Measurements from ENCODE around the gene AUTS2. TPM values are rescaled to one million over a fixed set of nuclear protein-coding genes. Genes with fewer than 3 reads are reported as not detected.
"Not testable (repeated sequence)": the region's sequence is repeated elsewhere in the genome, so short reads cannot be mapped to it uniquely, and the experiment has no call there.

AUTS2 gene
- total RNA-seq, 1 donor from 2014 or later: 5.3 TPM

DNA sequence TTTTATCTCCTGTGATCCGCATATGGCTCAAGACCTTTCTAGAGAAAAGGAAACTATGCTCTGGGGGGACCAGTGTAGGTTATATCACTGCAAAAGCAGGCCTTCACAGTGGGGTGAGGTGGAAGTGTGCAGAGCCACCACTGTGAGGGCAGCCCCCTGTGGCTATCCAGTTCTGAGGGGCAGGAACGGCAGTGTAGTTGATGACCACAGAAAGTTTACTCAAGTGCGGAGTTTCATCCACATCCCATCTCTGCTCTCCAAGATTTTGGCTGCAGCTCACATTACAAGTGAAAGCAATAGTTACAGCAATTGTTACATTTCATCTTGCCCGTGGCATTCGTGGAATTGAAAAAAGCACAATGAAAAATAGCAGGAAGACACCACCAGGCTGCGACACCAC, 1187.8 kb downstream of the AUTS2 start:
- ATAC-seq: no peak
- no peak for DNase-seq (ENCODE audit: missing footprints)
- intact Hi-C loops (cut with DNase I): no loop called here

DNA sequence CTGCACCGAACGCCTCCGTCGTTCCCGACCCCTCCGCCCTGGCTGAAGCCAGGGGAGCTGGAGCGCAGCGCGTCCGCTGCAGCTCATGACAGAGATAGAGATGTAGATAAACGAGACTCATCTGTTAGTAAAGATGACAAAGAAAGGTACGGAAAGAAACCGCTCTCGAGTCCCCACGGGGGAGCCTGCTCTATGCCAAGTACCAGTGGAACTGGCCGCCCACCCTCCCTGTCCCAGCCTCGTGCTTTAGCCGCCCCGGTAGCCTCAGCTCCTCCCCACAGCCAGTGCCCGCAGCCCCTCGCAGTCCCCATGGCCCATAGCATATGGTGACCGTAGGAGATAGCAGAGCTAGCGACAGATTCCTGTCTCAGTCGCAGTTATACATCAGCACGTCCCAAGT, 1189.0 kb downstream of the AUTS2 start:
- intact Hi-C loops (cut with DNase I): no loop called here

DNA sequence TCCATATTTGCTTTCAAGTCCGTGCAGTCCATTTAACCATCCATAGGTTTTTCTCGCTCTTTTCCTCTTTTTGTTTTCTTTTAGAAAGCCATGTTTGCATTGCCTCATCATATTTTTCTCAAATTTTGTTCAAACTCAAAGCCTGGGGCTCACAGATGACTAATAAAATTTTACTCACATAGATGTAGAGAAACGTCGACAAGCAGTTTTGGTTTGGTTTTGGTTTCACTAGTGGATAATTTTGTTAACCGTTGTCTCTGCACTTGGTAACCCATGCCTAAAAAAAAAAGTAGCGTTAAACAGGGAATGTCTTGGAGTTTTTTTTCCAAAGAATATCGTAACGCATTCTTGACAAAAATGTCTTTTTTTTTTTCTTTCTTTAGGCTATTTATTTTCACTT, 1189.5 kb downstream of the AUTS2 start:
- ATAC-seq (no peak), DNase-seq (ENCODE audit: missing footprints) (no peak)
- intact Hi-C loops (cut with DNase I): no loop called here

More for the DNA sequence above, 1189.0 kb downstream of the AUTS2 start:
- DNase-seq (ENCODE audit: missing footprints): no peak
- peak; percentile 20 for ATAC-seq

DNA sequence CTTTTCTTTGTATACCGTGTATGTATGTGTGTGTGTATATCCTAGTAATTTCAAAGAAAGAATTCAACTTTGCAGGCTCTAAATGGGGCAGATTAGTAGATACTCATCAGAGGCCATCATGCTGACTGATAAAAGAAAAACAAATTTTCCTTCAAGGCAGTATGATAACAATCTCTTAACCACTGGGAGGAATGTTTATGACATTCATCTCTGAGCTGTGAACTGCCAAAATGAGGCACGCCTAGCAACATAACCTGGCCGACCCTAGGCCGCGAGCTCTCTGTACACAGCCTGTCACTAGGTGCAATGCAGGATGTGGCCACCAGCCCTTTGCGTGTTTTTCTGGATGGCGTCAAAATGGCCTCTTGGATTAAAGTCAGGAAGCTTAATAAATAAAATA, 1190.0 kb downstream of the AUTS2 start:
- intact Hi-C loops (cut with DNase I): no loop called here
- DNase-seq (ENCODE audit: missing footprints): no peak
- no peak for ATAC-seq

DNA sequence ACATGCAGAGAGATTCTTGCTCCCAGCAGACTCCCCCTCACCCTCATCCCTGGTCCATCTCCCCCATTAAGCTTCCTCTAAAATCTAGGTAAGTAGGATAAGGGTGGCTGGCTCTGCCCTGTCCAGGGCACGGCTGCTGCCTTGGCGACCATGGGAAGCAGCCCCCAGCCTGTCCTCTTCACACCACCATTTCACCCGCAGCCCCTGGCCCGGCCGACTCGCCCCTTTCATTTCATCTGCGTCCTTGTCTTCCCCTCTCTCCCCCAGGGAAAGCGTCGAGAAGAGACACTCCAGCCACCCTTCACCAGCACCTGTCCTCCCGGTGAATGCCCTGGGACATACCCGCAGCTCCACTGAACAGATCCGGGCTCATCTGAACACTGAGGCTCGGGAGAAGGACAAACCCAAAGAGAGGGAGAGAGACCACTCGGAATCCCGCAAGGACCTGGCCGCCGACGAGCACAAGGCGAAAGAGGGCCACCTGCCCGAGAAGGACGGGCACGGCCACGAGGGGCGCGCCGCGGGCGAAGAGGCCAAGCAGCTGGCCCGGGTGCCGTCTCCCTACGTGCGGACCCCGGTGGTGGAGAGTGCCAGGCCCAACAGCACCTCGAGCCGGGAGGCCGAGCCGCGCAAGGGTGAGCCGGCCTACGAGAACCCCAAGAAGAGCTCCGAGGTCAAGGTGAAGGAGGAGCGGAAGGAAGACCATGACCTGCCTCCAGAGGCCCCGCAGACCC, 1191.4 kb downstream of the AUTS2 start:
- DNase-seq (ENCODE audit: missing footprints): no peak
- intact Hi-C loops (cut with DNase I): no loop called here
- ATAC-seq: no peak

DNA sequence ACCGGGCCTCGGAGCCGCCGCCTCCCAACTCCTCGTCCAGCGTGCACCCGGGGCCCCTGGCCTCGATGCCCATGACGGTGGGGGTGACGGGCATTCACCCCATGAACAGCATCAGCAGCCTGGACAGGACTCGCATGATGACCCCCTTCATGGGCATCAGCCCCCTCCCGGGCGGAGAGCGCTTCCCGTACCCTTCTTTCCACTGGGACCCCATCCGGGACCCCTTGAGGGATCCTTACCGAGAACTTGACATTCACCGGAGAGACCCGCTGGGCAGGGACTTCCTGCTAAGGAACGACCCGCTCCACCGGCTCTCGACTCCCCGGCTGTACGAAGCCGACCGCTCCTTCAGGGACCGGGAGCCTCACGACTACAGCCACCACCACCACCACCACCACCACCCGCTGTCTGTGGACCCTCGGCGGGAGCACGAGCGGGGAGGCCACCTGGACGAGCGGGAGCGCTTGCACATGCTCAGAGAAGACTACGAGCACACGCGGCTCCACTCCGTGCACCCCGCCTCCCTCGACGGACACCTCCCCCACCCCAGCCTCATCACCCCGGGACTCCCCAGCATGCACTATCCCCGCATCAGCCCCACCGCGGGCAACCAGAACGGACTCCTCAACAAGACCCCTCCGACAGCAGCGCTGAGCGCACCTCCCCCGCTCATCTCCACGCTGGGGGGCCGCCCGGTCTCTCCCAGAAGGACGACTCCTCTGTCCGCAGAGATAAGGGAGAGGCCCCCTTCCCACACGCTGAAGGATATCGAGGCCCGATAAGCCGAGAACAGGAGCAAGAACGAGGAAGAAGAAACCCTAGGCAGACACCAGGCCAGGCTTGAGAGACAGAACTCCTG, 1192.2 kb downstream of the AUTS2 start:
- intact Hi-C loops (cut with DNase I): no loop called here
- DNase-seq (ENCODE audit: missing footprints): no peak
- no peak for ATAC-seq

DNA sequence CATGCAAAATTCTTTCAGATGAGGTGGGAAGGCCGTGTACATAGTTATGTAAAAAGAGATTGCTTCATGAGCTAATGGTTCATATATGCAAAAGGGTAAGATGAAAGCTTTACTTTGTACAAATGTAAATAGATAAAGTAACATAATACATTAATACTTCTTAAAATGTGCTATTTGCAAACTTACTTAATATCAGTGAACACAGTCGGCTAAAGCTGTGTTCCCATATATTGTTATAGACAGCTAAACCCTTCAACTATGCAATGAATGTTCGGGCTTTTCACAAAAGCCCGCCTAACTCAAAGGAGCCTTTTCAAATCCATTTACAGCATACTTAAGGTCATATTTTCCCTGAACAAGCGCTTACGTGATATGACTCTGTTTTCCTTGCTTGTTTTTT, 1193.1 kb downstream of the AUTS2 start:
- ATAC-seq: no peak
- intact Hi-C loops (cut with DNase I): no loop called here
- DNase-seq (ENCODE audit: missing footprints): no peak

DNA sequence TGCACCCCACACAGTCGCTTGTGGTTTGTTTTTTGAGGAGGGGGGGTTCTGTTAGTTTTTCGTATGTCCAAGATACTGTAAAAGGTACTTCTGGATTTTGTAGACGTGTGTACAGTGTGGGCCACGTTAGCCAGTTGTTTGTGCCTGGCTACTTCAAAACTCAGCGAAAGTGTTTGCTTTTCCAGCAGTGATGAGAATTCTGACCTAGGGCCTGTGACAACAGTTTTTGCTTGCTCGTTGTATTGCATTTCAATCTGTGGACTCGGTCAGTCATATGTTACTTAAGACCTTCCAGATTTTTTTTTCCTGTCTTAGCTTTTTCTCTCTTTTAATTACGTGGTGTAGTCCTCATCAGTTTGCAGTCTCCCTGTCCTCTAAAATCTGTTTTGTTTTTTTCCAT, 1194.8 kb downstream of the AUTS2 start:
- intact Hi-C loops (cut with DNase I): no loop called here
- no peak for ATAC-seq

DNA sequence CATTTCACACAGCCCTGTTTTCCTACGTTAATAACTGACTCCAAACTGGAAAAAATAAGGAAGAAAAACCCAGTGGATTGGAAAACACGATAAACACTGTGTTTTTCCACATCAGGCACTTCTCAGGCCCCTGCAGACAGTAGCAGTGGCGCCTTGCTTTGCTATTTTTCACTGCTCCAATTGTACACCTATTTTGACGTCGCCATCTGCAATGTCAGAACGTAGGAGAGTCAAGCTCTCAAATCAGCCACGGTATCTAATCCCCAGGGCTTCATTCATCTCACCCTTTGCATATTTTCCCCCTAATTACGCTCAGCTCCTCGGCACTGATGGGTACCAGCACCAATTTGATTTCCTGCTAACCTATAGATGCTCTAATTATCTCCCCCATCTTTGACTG, 1195.5 kb downstream of the AUTS2 start:
- intact Hi-C loops (cut with DNase I): no loop called here
- DNase-seq (ENCODE audit: missing footprints) (no peak), ATAC-seq (no peak)

More for the DNA sequence above, 1194.8 kb downstream of the AUTS2 start:
- DNase-seq (ENCODE audit: missing footprints): no peak

DNA sequence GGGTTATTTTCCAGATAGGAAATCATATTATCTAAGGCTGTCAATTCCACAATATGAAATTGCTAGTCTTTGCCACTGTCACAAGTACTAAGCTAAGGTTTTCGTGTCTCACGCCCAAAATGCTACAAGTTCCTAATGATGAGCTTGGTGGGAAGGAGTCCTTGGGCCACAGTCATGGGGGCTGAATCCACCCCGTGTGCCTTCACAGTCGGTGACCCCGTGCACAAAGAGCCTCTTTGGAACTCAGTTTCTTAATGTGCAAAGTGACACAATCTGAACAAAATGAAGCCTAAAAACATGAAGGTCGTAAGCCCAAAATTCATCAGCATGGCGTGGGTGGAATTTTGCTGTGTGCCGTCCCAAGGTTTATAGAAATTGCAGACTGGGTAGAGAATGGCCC, 1196.7 kb downstream of the AUTS2 start:
- no peak for ATAC-seq
- intact Hi-C loops (cut with DNase I): no loop called here

DNA sequence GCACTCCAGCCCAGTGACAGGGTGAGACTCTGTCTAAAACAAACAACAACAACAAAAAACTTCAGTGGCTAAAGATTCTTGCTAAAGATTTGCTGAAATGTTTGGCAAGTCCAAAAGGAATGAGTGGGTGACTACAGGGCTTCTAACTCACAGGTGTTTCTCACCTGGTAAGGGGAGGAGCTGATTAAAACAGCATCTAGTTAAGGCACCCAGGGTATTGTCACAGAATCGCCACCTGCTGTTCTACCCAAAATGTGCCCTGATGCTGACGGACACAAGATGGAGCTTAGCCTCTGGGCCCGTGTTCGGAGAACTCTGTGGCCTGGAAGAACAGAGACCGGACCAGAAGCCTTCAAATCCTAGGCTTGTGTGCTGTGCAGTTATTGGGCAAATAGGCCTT, 1197.7 kb downstream of the AUTS2 start:
- intact Hi-C loops (cut with DNase I): no loop called here
- DNase-seq (ENCODE audit: missing footprints): no peak
- no peak for ATAC-seq

More for the DNA sequence above, 1196.7 kb downstream of the AUTS2 start:
- no peak for DNase-seq (ENCODE audit: missing footprints)

DNA sequence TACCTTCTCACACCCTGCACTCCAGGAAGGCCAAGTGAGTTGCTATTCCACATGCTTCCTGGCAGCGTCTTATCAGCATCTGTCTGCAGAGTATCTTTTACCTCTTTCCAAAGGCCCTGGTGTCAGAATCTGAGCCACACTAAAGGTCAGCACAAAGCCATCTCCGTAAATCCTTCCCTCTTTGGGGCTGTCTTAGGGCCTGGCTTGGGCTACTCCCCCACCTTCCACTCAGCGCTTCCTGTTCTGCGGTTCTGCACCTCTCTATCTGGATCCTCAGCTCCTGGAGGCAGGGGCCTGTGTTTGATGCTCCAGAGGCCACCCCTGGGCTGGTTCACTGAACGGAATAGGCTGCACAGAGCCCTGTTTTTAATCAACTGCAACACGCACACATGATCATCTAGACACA, 1198.8 kb downstream of the AUTS2 start:
- intact Hi-C loops (cut with DNase I): no loop called here
- no peak for DNase-seq (ENCODE audit: missing footprints)
- ATAC-seq: no peak

DNA sequence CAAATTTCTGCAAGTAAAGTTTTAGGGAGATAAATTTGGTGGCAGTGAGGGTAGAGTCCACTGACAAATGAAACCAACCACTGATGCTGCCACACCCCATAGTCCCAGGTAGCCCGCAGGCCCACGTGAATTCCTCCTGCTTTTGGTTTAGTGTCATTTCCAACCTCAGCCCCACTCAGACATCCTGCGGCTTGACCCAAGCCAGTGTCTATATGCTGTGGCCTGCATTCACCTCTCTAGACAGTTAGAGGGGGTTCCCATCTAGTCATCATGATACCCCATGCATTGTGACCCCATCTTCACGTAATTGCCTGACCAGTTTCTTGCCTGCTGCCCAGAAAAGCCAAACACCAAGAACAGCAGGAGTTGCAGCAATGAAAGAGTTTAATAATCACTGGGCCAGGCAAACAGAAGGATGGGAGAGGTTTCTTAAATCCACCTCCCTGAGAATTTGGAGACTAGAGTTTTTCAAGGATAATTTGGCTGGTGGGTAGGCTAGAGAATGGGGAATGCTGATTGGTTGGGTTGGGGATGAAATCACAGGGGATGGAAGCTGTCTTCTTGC, 1201.6 kb downstream of the AUTS2 start:
- ATAC-seq (no peak), DNase-seq (ENCODE audit: missing footprints) (no peak)
- intact Hi-C loops (cut with DNase I): no loop called here

DNA sequence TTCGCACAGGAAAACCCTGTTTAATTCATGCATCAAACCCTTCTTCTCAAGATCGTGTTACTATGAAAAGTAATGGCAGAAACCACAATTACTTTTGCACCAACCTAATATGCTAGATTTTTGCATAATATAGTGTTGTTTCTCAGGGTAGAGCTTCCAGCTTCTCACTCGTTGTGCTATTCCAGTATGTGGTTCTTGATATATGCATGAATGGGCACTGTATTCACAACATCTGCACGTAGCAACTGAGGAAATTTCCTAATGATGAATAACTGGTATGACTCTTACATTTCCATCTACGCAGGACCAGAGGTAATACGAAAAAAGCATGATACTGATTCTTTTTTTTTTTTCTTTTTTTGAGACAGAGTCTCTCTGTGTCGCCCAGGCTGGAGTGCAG, 1207.1 kb downstream of the AUTS2 start:
- DNase-seq (ENCODE audit: missing footprints) (no peak), ATAC-seq (no peak)
- intact Hi-C loops (cut with DNase I): no loop called here

DNA sequence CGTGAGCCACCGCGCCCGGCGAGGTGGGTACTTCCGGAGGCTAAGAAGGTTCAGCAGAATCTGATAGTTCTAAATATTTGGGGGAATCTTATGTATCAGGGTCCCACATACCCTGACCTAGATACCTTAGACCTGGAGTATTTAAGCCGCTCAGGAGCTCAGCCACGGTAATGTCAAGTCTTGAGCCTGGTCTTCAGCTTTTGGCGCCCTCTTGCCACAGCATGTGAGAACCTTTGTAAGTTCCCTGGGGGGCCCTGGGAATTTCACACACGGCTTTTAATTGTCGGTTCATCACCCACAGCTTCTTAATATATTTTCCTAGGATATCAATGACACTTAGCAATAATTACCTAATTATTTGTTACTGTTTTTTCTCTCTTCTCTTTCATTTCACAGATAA, 1209.4 kb downstream of the AUTS2 start:
- no peak for DNase-seq (ENCODE audit: missing footprints)

DNA sequence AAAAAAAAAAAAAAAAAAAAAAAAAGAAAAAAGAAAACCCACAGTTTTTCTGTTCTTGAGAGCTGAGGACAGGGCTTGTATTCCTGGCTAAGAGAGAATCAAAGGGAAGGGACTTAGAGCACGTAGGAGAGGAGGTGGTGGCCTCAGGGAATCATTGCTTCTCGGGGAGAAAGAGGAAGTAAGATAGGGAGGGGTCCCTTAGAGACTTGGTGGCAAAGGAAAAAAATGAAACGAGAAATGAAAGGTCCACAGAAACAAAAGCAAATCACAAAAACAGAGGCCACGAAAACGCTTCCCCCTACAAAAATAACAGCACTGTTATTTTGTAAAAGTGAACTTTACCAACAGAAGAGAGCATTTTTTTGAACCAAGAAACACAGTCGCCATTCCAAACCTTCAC, 1210.6 kb downstream of the AUTS2 start:
- intact Hi-C loops (cut with DNase I): no loop called here
- ATAC-seq (no peak), DNase-seq (ENCODE audit: missing footprints) (no peak)

More for the DNA sequence above, 1209.4 kb downstream of the AUTS2 start:
- intact Hi-C loops (cut with DNase I): no loop called here
- ATAC-seq: no peak

DNA sequence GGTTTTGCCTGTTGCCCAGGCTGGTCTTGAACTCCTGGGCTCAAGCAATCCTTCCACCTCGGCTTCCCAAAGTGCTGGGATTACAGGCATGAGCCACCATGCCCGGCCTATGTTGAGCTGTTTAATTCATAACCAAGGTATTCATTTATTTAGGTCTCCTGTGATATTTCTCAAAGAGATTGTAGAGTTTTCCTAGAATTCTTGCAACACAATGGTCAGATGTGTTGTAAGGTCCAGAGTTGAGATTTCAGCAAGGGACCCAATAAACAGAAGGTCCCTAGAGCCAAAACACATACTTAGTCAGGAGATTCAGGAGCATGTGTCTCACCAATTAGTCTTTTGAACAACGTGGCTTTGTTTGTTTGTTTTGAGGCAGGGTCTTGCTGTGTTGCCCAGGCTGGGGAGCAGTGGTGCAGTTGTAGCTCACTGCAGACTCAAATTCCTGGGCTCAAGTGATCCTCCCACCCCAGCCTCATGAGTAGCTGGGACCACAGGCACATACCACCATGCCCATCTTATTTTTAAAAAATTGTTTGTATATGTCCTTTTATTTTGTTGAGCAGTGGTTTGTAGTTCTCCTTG, 1212.4 kb downstream of the AUTS2 start:
- DNase-seq (ENCODE audit: missing footprints) (no peak), ATAC-seq (no peak)
- intact Hi-C loops (cut with DNase I): no loop called here

DNA sequence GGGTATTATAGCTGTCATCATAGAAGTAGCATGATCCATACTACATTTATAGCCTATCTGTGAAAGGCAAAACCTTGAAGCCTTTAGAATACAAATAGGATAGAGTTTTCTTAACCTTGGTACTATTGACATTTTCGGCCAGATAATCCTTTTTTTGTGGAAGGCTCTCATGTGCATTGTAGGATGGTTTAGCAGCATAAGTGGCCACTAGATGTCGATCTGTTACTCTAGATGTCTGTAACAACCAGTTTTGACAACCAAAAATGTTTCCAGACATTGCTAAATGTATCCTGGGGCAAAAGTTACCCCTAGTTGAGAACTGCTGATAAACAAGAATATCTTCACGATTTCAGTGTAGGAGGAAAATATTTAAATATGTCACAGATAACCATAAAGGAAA, 1214.2 kb downstream of the AUTS2 start:
- intact Hi-C loops (cut with DNase I): no loop called here
- no peak for DNase-seq (ENCODE audit: missing footprints)
- no peak for ATAC-seq

DNA sequence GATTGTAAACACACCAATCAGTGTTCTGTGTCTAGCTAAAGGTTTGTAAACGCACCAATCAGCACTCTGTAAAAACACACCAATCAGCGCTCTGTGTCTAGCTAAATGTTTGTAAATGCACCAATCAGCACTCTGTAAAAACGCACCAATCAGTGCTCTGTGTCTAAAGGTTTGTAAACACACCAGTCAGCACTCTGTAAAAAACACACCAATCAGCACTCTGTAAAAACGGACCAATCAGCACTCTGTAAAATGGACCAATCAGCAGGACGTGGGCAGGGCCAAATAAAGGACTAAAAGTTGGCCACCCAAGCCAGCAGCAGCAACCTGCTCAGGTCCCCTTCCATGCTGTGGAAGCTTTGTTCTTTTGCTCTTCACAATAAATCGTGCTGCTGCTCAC, 1224.2 kb downstream of the AUTS2 start:
- DNase-seq (ENCODE audit: missing footprints); intact Hi-C loops (cut with DNase I); ATAC-seq: not testable (repeated sequence)

All from Right ventricle myocardium inferior (tissue), 1 donor.